ENCODE measurements around the gene NELL2. TPM values are rescaled to one million over a fixed set of nuclear protein-coding genes. Genes with fewer than 3 reads are reported as not detected.
A peak's percentile ranks its signal among the peaks of the same experiment; 100 is the strongest.
"Not testable (repeated sequence)": the region's sequence is repeated elsewhere in the genome, so short reads cannot be mapped to it uniquely, and the experiment has no call there.

Gene NELL2
- total RNA-seq, 2 donors from 2014 or later: 12.8 to 106 TPM

GRCh38 chr12:44834996-44835395 lies 41.1 kb downstream of the NELL2 start:
- H3K9me3 Mint-ChIP-seq; H3K27me3 Mint-ChIP-seq; ATAC-seq (replicated peaks); H3K36me3 Mint-ChIP-seq (ENCODE audit: low read depth): not testable (repeated sequence)
- Mint-ChIP-seq H3K27ac (peak overlapping the region; percentile 73), H3K4me1 (peaks cover 30% of the 10 kb centered on the region), H3K4me3 (peak overlapping the region; percentile 65)

GRCh38 chr12:44833561-44833960 lies 42.6 kb downstream of the NELL2 start:
- peaks cover 23% of the 10 kb centered on the region for H3K4me1 Mint-ChIP-seq
- no peaks in the 10 kb centered on the region for H3K27me3 Mint-ChIP-seq
- H3K9me3 Mint-ChIP-seq: no peaks in the 10 kb centered on the region
- H3K4me3 Mint-ChIP-seq: peak overlapping the region; percentile 28
- no peaks in the 10 kb centered on the region for H3K36me3 Mint-ChIP-seq (ENCODE audit: low read depth)
- ATAC-seq (replicated peaks): no peak
- peak overlapping the region; percentile 30 for H3K27ac Mint-ChIP-seq

- H3K9me3 Mint-ChIP-seq: peaks cover 3% of the 10 kb centered on the region
- H3K4me3 Mint-ChIP-seq: peak overlapping the region; percentile 21
- H3K4me1 Mint-ChIP-seq: peaks cover 27% of the 10 kb centered on the region
- no peak for ATAC-seq (replicated peaks)
- peak overlapping the region; percentile 9 for H3K27ac Mint-ChIP-seq
- H3K27me3 Mint-ChIP-seq: no peaks in the 10 kb centered on the region
- no peaks in the 10 kb centered on the region for H3K36me3 Mint-ChIP-seq (ENCODE audit: low read depth)
These were observed 45.5 kb downstream of the NELL2 start for GRCh38 chr12:44830566-44831055.

- Mint-ChIP-seq H3K4me1 (peaks cover 23% of the 10 kb centered on the region), H3K9me3 (peaks cover 3% of the 10 kb centered on the region), H3K4me3 (peak overlapping the region; percentile 52), H3K27me3 (no peaks in the 10 kb centered on the region), H3K27ac (peak overlapping the region; percentile 91), H3K36me3 (ENCODE audit: low read depth) (no peaks in the 10 kb centered on the region)
- ATAC-seq (replicated peaks): no peak
These were observed 47.1 kb downstream of the NELL2 start for GRCh38 chr12:44829045-44829444.

GRCh38 chr12:44827832-44828438 lies 48.2 kb downstream of the NELL2 start:
- Mint-ChIP-seq H3K27ac (peak overlapping the region; percentile 91), H3K4me1 (peaks cover 28% of the 10 kb centered on the region), H3K4me3 (peak overlapping the region; percentile 79), H3K9me3 (peaks cover 3% of the 10 kb centered on the region), H3K27me3 (no peaks in the 10 kb centered on the region), H3K36me3 (ENCODE audit: low read depth) (no peaks in the 10 kb centered on the region)
- ATAC-seq (replicated peaks): peak; percentile 92

- peaks cover 23% of the 10 kb centered on the region for H3K4me1 Mint-ChIP-seq
- H3K9me3 Mint-ChIP-seq; H3K27ac Mint-ChIP-seq; H3K4me3 Mint-ChIP-seq; H3K27me3 Mint-ChIP-seq; ATAC-seq (replicated peaks); H3K36me3 Mint-ChIP-seq (ENCODE audit: low read depth): not testable (repeated sequence)
These were observed 54.4 kb downstream of the NELL2 start for GRCh38 chr12:44821702-44822101.

- Mint-ChIP-seq H3K27ac (peak overlapping the region; percentile 27), H3K9me3 (no peaks in the 10 kb centered on the region), H3K4me3 (peak overlapping the region; percentile 32), H3K4me1 (peaks cover 23% of the 10 kb centered on the region), H3K27me3 (no peaks in the 10 kb centered on the region), H3K36me3 (ENCODE audit: low read depth) (peaks cover 6% of the 10 kb centered on the region)
- peak; percentile 45 for ATAC-seq (replicated peaks)
These were observed 56.2 kb downstream of the NELL2 start for GRCh38 chr12:44819884-44820283.

- no peaks in the 10 kb centered on the region for H3K27me3 Mint-ChIP-seq
- peaks cover 24% of the 10 kb centered on the region for H3K4me1 Mint-ChIP-seq
- peak; percentile 64 for ATAC-seq (replicated peaks)
These were observed 58.4 kb downstream of the NELL2 start for GRCh38 chr12:44817687-44818086.

GRCh38 chr12:44816446-44817017 lies 59.6 kb downstream of the NELL2 start:
- Mint-ChIP-seq H3K27ac (peak overlapping the region; percentile 1), H3K4me3 (peak overlapping the region; percentile 28), H3K27me3 (no peaks in the 10 kb centered on the region), H3K36me3 (ENCODE audit: low read depth) (peaks cover 6% of the 10 kb centered on the region), H3K9me3 (no peaks in the 10 kb centered on the region), H3K4me1 (peaks cover 24% of the 10 kb centered on the region)
- ATAC-seq (replicated peaks): peak; percentile 35

More at GRCh38 chr12:44817687-44818086, 58.4 kb downstream of the NELL2 start:
- peak overlapping the region; percentile 1 for H3K27ac Mint-ChIP-seq
- H3K9me3 Mint-ChIP-seq: no peaks in the 10 kb centered on the region
- H3K36me3 Mint-ChIP-seq (ENCODE audit: low read depth): peaks cover 6% of the 10 kb centered on the region
- H3K4me3 Mint-ChIP-seq: peak overlapping the region; percentile 28

- peak; percentile 84 for ATAC-seq (replicated peaks)
These were observed 64.1 kb downstream of the NELL2 start for GRCh38 chr12:44812062-44812461.

GRCh38 chr12:44804068-44804467 lies 72.0 kb downstream of the NELL2 start:
- Mint-ChIP-seq H3K9me3 (no peaks in the 10 kb centered on the region), H3K4me3 (no peak overlapping the region), H3K36me3 (ENCODE audit: low read depth) (no peaks in the 10 kb centered on the region), H3K27me3 (no peaks in the 10 kb centered on the region), H3K27ac (no peak overlapping the region), H3K4me1 (no peaks in the 10 kb centered on the region)
- no peak for ATAC-seq (replicated peaks)

More at GRCh38 chr12:44812062-44812461, 64.1 kb downstream of the NELL2 start:
- Mint-ChIP-seq H3K4me3 (peak overlapping the region; percentile 6), H3K27me3 (no peaks in the 10 kb centered on the region), H3K36me3 (ENCODE audit: low read depth) (peaks cover 6% of the 10 kb centered on the region), H3K4me1 (peaks cover 8% of the 10 kb centered on the region), H3K27ac (peak overlapping the region; percentile 5), H3K9me3 (no peaks in the 10 kb centered on the region)

GRCh38 chr12:44795970-44796369 lies 80.1 kb downstream of the NELL2 start:
- Mint-ChIP-seq H3K27me3 (no peaks in the 10 kb centered on the region), H3K36me3 (ENCODE audit: low read depth) (no peaks in the 10 kb centered on the region), H3K9me3 (peaks cover 7% of the 10 kb centered on the region), H3K4me3 (no peak overlapping the region), H3K27ac (no peak overlapping the region), H3K4me1 (peaks cover 7% of the 10 kb centered on the region)
- no peak for ATAC-seq (replicated peaks)

- Mint-ChIP-seq H3K4me3 (no peak overlapping the region), H3K27ac (peak overlapping the region; percentile 16), H3K9me3 (peaks cover 14% of the 10 kb centered on the region), H3K4me1 (peaks cover 23% of the 10 kb centered on the region), H3K27me3 (no peaks in the 10 kb centered on the region), H3K36me3 (ENCODE audit: low read depth) (no peaks in the 10 kb centered on the region)
- no peak for ATAC-seq (replicated peaks)
These were observed 87.4 kb downstream of the NELL2 start for GRCh38 chr12:44788731-44789130.

- H3K27ac Mint-ChIP-seq: no peak overlapping the region
- H3K9me3 Mint-ChIP-seq: peaks cover 11% of the 10 kb centered on the region
- no peak overlapping the region for H3K4me3 Mint-ChIP-seq
- ATAC-seq (replicated peaks): no peak
- peaks cover 9% of the 10 kb centered on the region for H3K4me1 Mint-ChIP-seq
- no peaks in the 10 kb centered on the region for H3K27me3 Mint-ChIP-seq
- peaks cover 39% of the 10 kb centered on the region for H3K36me3 Mint-ChIP-seq (ENCODE audit: low read depth)
These were observed 95.8 kb downstream of the NELL2 start for GRCh38 chr12:44780221-44780790.

GRCh38 chr12:44779766-44780165 lies 96.3 kb downstream of the NELL2 start:
- Mint-ChIP-seq H3K36me3 (ENCODE audit: low read depth) (peaks cover 45% of the 10 kb centered on the region), H3K9me3 (peaks cover 11% of the 10 kb centered on the region), H3K27ac (no peak overlapping the region), H3K27me3 (no peaks in the 10 kb centered on the region), H3K4me1 (peaks cover 4% of the 10 kb centered on the region), H3K4me3 (no peak overlapping the region)
- ATAC-seq (replicated peaks): no peak
